ENCODE results near the gene ERBB4. TPM values are rescaled to one million over a fixed set of nuclear protein-coding genes. Genes with fewer than 3 reads are reported as not detected.

The ERBB4 gene
- total RNA-seq, 2 experiments from 2014 or later, result not detected

- CTCF ChIA-PET, result no interaction called here
- Histone ChIP-seq H3K27me3 (ENCODE audit: control insufficient read depth in 1 of 2, insufficient read depth in 2 of 2, low read length in 2 of 2) (no peaks in the 10 kb centered on the region), H3K4me1 (ENCODE audit: insufficient read depth, low read length) (no peaks in the 10 kb centered on the region), H3K27ac (ENCODE audit: low read depth in 1 of 2, low read length in 2 of 2) (no peak overlapping the region), H3K9me3 (ENCODE audit: control insufficient read depth in 1 of 2, insufficient read depth in 1 of 2, low read length in 2 of 2) (peaks cover 0 to 4% of the 10 kb centered on the region in 2 experiments), H3K4me3 (ENCODE audit: low read length) (no peak overlapping the region), H3K36me3 (ENCODE audit: insufficient read depth, low read length) (no peaks in the 10 kb centered on the region)
- Mint-ChIP-seq H3K4me3 (no peak overlapping the region), H3K27me3 (no peaks in the 10 kb centered on the region), H3K36me3 (ENCODE audit: low read depth) (no peaks in the 10 kb centered on the region), H3K27ac (no peak overlapping the region), H3K9me3 (peaks cover 2% of the 10 kb centered on the region), H3K4me1 (ENCODE audit: low read depth) (no peaks in the 10 kb centered on the region)
- ATAC-seq (ENCODE audit: poor library complexity) (no peak), DNase-seq (no peak)
- intact Hi-C loops (cut with DNase I, micrococcal nuclease), result no loop called here
- POLR2A ChIA-PET, result no interaction called here
- TF ChIP-seq CTCF (IDR thresholded peaks at IDR 0.05), result no peak
Observed at GRCh38 chr2:212124598-212124997, 414.0 kb downstream of the ERBB4 start.

- Histone ChIP-seq H3K9me3 (ENCODE audit: control insufficient read depth in 1 of 2, insufficient read depth in 1 of 2, low read length in 2 of 2) (peaks cover 0 to 4% of the 10 kb centered on the region in 2 experiments), H3K27ac (ENCODE audit: low read depth in 1 of 2, low read length in 2 of 2) (no peak overlapping the region), H3K4me1 (ENCODE audit: insufficient read depth, low read length) (no peaks in the 10 kb centered on the region), H3K36me3 (ENCODE audit: insufficient read depth, low read length) (no peaks in the 10 kb centered on the region), H3K4me3 (ENCODE audit: low read length) (no peak overlapping the region), H3K27me3 (ENCODE audit: control insufficient read depth in 1 of 2, insufficient read depth in 2 of 2, low read length in 2 of 2) (no peaks in the 10 kb centered on the region)
- no peaks in the 10 kb centered on the region for H3K36me3 Mint-ChIP-seq (ENCODE audit: low read depth)
- H3K27me3 Mint-ChIP-seq, result no peaks in the 10 kb centered on the region
- no peak overlapping the region for H3K4me3 Mint-ChIP-seq
- H3K9me3 Mint-ChIP-seq, result peaks cover 2% of the 10 kb centered on the region
- ChIA-PET POLR2A (no interaction called here), CTCF (no interaction called here)
- no peak overlapping the region for H3K27ac Mint-ChIP-seq
- ATAC-seq (ENCODE audit: poor library complexity) (no peak), DNase-seq (no peak)
- intact Hi-C loops (cut with DNase I, micrococcal nuclease), result no loop called here
- TF ChIP-seq CTCF (IDR thresholded peaks at IDR 0.05), result no peak
- no peaks in the 10 kb centered on the region for H3K4me1 Mint-ChIP-seq (ENCODE audit: low read depth)
Observed at GRCh38 chr2:212119591-212119990, 419.0 kb downstream of the ERBB4 start.

GRCh38 chr2:212117926-212118325, 420.7 kb downstream of the ERBB4 start:
- Mint-ChIP-seq H3K9me3 (peaks cover 2% of the 10 kb centered on the region), H3K27me3 (no peaks in the 10 kb centered on the region), H3K27ac (no peak overlapping the region), H3K4me1 (ENCODE audit: low read depth) (no peaks in the 10 kb centered on the region), H3K36me3 (ENCODE audit: low read depth) (no peaks in the 10 kb centered on the region), H3K4me3 (no peak overlapping the region)
- ChIA-PET POLR2A (no interaction called here), CTCF (no interaction called here)
- intact Hi-C loops (cut with DNase I, micrococcal nuclease), result no loop called here
- no peak overlapping the region for H3K27ac ChIP-seq (ENCODE audit: low read depth in 1 of 2, low read length in 2 of 2)
- peaks cover 0 to 6% of the 10 kb centered on the region in 2 experiments for H3K9me3 ChIP-seq (ENCODE audit: control insufficient read depth in 1 of 2, insufficient read depth in 1 of 2, low read length in 2 of 2)
- no peaks in the 10 kb centered on the region for H3K4me1 ChIP-seq (ENCODE audit: insufficient read depth, low read length)
- H3K36me3 ChIP-seq (ENCODE audit: insufficient read depth, low read length), result no peaks in the 10 kb centered on the region
- no peak for DNase-seq
- no peak overlapping the region for H3K4me3 ChIP-seq (ENCODE audit: low read length)
- no peaks in the 10 kb centered on the region for H3K27me3 ChIP-seq (ENCODE audit: control insufficient read depth in 1 of 2, insufficient read depth in 2 of 2, low read length in 2 of 2)
- TF ChIP-seq CTCF (IDR thresholded peaks at IDR 0.05), result no peak
- ATAC-seq (ENCODE audit: poor library complexity), result no peak

Data from CD4-positive, alpha-beta T cell (primary cell).